GM21367 (cell line): ENCODE results near the gene PAMR1.
"Not testable (repeated sequence)": the region's sequence is repeated elsewhere in the genome, so short reads cannot be mapped to it uniquely, and the experiment has no call there.

Experiments
- ATAC-seq: cut with Tn5 transposase; IDR thresholded peaks from one replicate; pipeline ENCODE4 v1.9.1; 2021; ENCODE audit not compliant: unreplicated experiment

The PAMR1 gene

GRCh38 chr11:35525501-35526175, at the start of gene PAMR1:
PAMR1 (minus strand) TSS chr11:35525616; CDS start chr11:35525585, 31 bp downstream.
- no peak for ATAC-seq

- no peak for ATAC-seq
Observed at GRCh38 chr11:35571696-35572095, 46.3 kb upstream of the PAMR1 start.

GRCh38 chr11:35567737-35568465, 42.5 kb upstream of the PAMR1 start:
- ATAC-seq = no peak

- ATAC-seq = no peak
Observed at GRCh38 chr11:35566885-35567284, 41.5 kb upstream of the PAMR1 start.

GRCh38 chr11:35566181-35566580, 40.8 kb upstream of the PAMR1 start:
- ATAC-seq = no peak

GRCh38 chr11:35564245-35564595, 38.8 kb upstream of the PAMR1 start:
- ATAC-seq = no peak

GRCh38 chr11:35563484-35564244, 38.2 kb upstream of the PAMR1 start:
- no peak for ATAC-seq

GRCh38 chr11:35559949-35560348, 34.5 kb upstream of the PAMR1 start:
- no peak for ATAC-seq

GRCh38 chr11:35558513-35558912, 33.1 kb upstream of the PAMR1 start:
- ATAC-seq = no peak

- ATAC-seq = no peak
Observed at GRCh38 chr11:35555488-35555887, 30.1 kb upstream of the PAMR1 start.

GRCh38 chr11:35554491-35555437, 29.3 kb upstream of the PAMR1 start:
- ATAC-seq = no peak

GRCh38 chr11:35553831-35554230, 28.4 kb upstream of the PAMR1 start:
- no peak for ATAC-seq

GRCh38 chr11:35553021-35553420, 27.6 kb upstream of the PAMR1 start:
- no peak for ATAC-seq

- ATAC-seq = no peak
Observed at GRCh38 chr11:35552616-35553015, 27.2 kb upstream of the PAMR1 start.

- no peak for ATAC-seq
Observed at GRCh38 chr11:35550374-35551036, 25.1 kb upstream of the PAMR1 start.

GRCh38 chr11:35549787-35550186, 24.4 kb upstream of the PAMR1 start:
- ATAC-seq = no peak

GRCh38 chr11:35548925-35549561, 23.6 kb upstream of the PAMR1 start:
- no peak for ATAC-seq

GRCh38 chr11:35547995-35548394, 22.6 kb upstream of the PAMR1 start:
- ATAC-seq = not testable (repeated sequence)

- ATAC-seq = no peak
Observed at GRCh38 chr11:35546317-35546716, 20.9 kb upstream of the PAMR1 start.
